ENCODE data around the gene ISG20L2. TPM values are rescaled to one million over a fixed set of nuclear protein-coding genes. Genes with fewer than 3 reads are reported as not detected.

ISG20L2 gene
- 17.4 and 23.7 TPM in 2 replicates for total RNA-seq (ENCODE audit: low replicate concordance)

GRCh38 chr1:156728599-156729462, at the start of gene ISG20L2:
TSS of gene ISG20L2 (minus strand) at chr1:156728766. CDS start at chr1:156727652, 1,114 bp downstream.
- no peak for TF ChIP-seq CTCF (IDR thresholded peaks at IDR 0.05)
- TF ChIP-seq EZH2 (IDR thresholded peaks at IDR 0.05): no peak
- TF ChIP-seq EZH2phosphoT487 (IDR thresholded peaks at IDR 0.05): no peak
- H3K27me3 Mint-ChIP-seq (ENCODE audit: insufficient read depth, low read depth): peaks cover 5% of the 10 kb centered on the region
- H3K27ac ChIP-seq: peak within 1 kb of the TSS; percentile 97
- peaks cover 13% of the 10 kb centered on the region for H3K4me1 Mint-ChIP-seq
- peak within 1 kb of the TSS; percentile 90 for H3K27ac Mint-ChIP-seq
- H2AFZ ChIP-seq (replicated peaks): peak within 1 kb of the TSS; percentile 78
- peaks cover 56% of the 10 kb centered on the region for H4K20me1 ChIP-seq (ENCODE audit: low read depth)
- H3K4me1 ChIP-seq: peaks cover 29% of the 10 kb centered on the region
- peaks cover 15% of the 10 kb centered on the region for H3K36me3 Mint-ChIP-seq
- H3K79me2 ChIP-seq (ENCODE audit: low read depth): peaks cover 63% of the 10 kb centered on the region
- H3F3A ChIP-seq (ENCODE audit: low read depth): peaks cover 25% of the 10 kb centered on the region
- peak; percentile 99 for DNase-seq (ENCODE audit: low spot score)
- H3K9me3 ChIP-seq (ENCODE audit: low read depth): no peaks in the 10 kb centered on the region
- no peaks in the 10 kb centered on the region for H3K9me3 Mint-ChIP-seq
- H3K36me3 ChIP-seq: no peaks in the 10 kb centered on the region
- no peaks in the 10 kb centered on the region for H3K27me3 ChIP-seq
- H3K4me2 ChIP-seq: peak within 1 kb of the TSS; percentile 98
- peak within 1 kb of the TSS; percentile 100 for H3K4me3 ChIP-seq
- H3K4me3 Mint-ChIP-seq: no peak within 1 kb of the TSS
- peak within 1 kb of the TSS; percentile 97 for H3K9ac ChIP-seq

GRCh38 chr1:156777573-156777972, 49.0 kb upstream of the ISG20L2 start:
- Histone ChIP-seq H3K36me3 (no peaks in the 10 kb centered on the region), H3K4me1 (no peaks in the 10 kb centered on the region), H4K20me1 (ENCODE audit: low read depth) (peaks cover 75% of the 10 kb centered on the region), H3K27ac (no peak overlapping the region), H3K4me2 (no peak overlapping the region), H3K9ac (no peak overlapping the region), H2AFZ (replicated peaks) (no peak overlapping the region), H3K27me3 (no peaks in the 10 kb centered on the region), H3K9me3 (ENCODE audit: low read depth) (no peaks in the 10 kb centered on the region), H3F3A (ENCODE audit: low read depth) (peaks cover 7% of the 10 kb centered on the region), H3K4me3 (no peak overlapping the region), H3K79me2 (ENCODE audit: low read depth) (peaks cover 99% of the 10 kb centered on the region)
- Mint-ChIP-seq H3K4me3 (no peak overlapping the region), H3K9me3 (no peaks in the 10 kb centered on the region), H3K4me1 (peaks cover 8% of the 10 kb centered on the region), H3K36me3 (peaks cover 29% of the 10 kb centered on the region), H3K27me3 (ENCODE audit: insufficient read depth, low read depth) (no peaks in the 10 kb centered on the region), H3K27ac (no peak overlapping the region)
- TF ChIP-seq EZH2phosphoT487 (IDR thresholded peaks at IDR 0.05) (no peak), CTCF (IDR thresholded peaks at IDR 0.05) (no peak), EZH2 (IDR thresholded peaks at IDR 0.05) (no peak)
- DNase-seq (ENCODE audit: low spot score): no peak

GRCh38 chr1:156776942-156777341, 48.4 kb upstream of the ISG20L2 start:
- no peaks in the 10 kb centered on the region for H3K36me3 ChIP-seq
- peaks cover 22% of the 10 kb centered on the region for H3K36me3 Mint-ChIP-seq
- peak overlapping the region; percentile 1 for H3K9ac ChIP-seq
- H3K4me2 ChIP-seq: no peak overlapping the region
- no peak overlapping the region for H3K27ac Mint-ChIP-seq
- H2AFZ ChIP-seq (replicated peaks): no peak overlapping the region
- H3K4me1 Mint-ChIP-seq: peaks cover 8% of the 10 kb centered on the region
- H3K4me3 ChIP-seq: no peak overlapping the region
- no peak for TF ChIP-seq EZH2phosphoT487 (IDR thresholded peaks at IDR 0.05)
- no peak for TF ChIP-seq CTCF (IDR thresholded peaks at IDR 0.05)
- TF ChIP-seq EZH2 (IDR thresholded peaks at IDR 0.05): no peak
- no peaks in the 10 kb centered on the region for H3K4me1 ChIP-seq
- peaks cover 77% of the 10 kb centered on the region for H4K20me1 ChIP-seq (ENCODE audit: low read depth)
- peaks cover 7% of the 10 kb centered on the region for H3F3A ChIP-seq (ENCODE audit: low read depth)
- DNase-seq (ENCODE audit: low spot score): no peak
- peaks cover 99% of the 10 kb centered on the region for H3K79me2 ChIP-seq (ENCODE audit: low read depth)
- H3K27me3 Mint-ChIP-seq (ENCODE audit: insufficient read depth, low read depth): no peaks in the 10 kb centered on the region
- H3K27me3 ChIP-seq: no peaks in the 10 kb centered on the region
- H3K27ac ChIP-seq: no peak overlapping the region
- H3K9me3 ChIP-seq (ENCODE audit: low read depth): no peaks in the 10 kb centered on the region
- no peaks in the 10 kb centered on the region for H3K9me3 Mint-ChIP-seq
- H3K4me3 Mint-ChIP-seq: no peak overlapping the region
